Skin epidermis (tissue), 12 donors: Measurements from ENCODE around the gene KANK2.
A peak's percentile ranks its signal among the peaks of the same experiment; 100 is the strongest.
"Not testable (repeated sequence)": the region's sequence is repeated elsewhere in the genome, so short reads cannot be mapped to it uniquely, and the experiment has no call there.

Source experiments
- H3K27ac ChIP-seq, 21 experiments: fragments of 200-600 bp; sonication (generic) in 11 of 21; one replicate each; pipeline ENCODE4 v1.5.0; 2020; ENCODE audit warnings: mild to moderate bottlenecking in 3 of 21, inconsistent platforms in 2 of 21, moderate library complexity in 2 of 21
- H3K4me3 ChIP-seq, 7 experiments: fragments of 200-600 bp; sonication (generic) in 2 of 7; one replicate each; pipeline ENCODE4 v1.5.0; 2020; ENCODE audit warnings: inconsistent platforms in 2 of 7, mild to moderate bottlenecking in 2 of 7, moderate library complexity in 1 of 7

Gene KANK2

DNA sequence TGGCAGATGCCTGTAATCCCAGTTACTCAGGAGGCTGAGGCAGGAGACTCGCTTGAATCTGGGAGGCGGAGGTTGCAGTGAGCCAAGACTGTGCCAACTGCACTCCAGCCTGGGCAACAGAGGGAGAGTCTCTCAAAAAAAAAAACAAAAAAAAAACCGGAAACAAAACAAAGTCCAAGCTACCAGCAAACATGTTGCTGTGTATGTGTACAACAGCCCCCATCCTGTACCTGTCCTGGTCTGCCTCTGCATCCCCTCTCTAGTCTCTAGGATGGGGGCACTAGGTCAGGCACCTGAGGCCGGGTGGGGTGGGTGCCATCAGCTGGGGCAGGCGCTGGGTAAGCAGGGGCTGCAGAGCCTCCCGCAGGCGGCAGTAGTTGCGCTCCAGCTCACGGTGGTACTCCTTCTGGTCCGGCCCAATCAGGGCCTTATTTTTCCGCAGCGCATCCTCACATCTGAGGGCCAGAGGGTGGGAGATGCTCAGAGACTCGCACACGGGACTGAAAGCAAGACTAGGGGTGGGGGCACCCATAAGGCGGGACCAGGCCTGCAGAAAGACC, 2.8 kb upstream of the KANK2 start:
- Histone ChIP-seq H3K27ac (peak overlapping the region in 1 of 21 experiments; percentile 7), H3K4me3 (no peak overlapping the region)

DNA sequence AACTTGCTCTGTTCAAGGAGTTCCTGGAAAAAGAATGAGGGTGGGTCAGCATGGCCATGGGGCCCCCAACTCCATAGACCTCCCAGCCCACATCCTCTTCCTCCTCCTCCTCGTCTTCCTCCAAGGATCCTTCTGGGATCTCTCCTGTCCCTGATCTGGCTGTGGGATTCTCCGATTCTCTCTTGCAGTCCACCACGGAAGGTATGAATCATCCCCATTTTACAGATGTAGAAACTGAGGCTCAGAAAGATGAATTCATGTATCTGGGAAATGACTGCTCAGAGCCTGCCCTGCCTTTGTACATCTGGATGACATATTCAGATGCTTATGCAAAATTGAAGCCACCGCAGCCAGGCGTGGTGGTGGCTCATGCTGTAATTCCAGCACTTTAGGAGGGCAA, 2.2 kb upstream of the KANK2 start:
- H3K27ac ChIP-seq: peak overlapping the region in 1 of 21 experiments; percentile 20

DNA sequence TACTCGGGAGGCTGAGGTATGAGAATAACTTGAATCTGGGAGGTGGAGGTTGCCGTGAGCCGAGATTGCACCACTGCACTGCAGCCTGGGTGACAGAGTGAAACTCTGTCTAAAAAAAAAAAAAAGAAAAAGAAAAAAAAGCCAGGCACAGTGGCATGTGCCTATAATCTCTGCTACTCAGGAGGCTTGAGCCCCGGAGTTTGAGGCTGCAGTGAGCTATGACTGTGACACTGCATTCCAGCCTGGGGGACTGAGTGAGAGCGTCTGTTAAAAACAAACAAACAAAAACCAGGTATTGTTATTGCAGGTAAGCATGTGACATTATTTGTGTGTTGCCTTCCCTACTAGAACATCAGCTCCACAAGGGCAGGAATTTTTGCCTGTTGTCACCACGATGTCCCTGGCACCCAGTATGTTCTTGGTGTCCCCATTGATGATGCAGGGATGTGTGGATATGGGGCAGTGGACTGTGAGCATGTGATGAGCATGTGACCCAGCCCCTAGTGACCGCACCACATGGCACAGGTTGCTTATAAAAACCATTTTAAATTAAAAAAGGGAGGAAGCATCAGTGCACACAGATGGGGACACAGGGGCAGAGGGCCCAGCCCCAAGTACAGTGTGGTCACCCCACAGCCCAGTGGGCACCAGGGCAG, 1.6 kb upstream of the KANK2 start:
- Histone ChIP-seq H3K27ac (peak overlapping the region in 3 of 21 experiments; percentile 2 to 85 (median 80)), H3K4me3 (no peak overlapping the region)

More for the DNA sequence above, 2.2 kb upstream of the KANK2 start:
- no peak overlapping the region for H3K4me3 ChIP-seq

DNA sequence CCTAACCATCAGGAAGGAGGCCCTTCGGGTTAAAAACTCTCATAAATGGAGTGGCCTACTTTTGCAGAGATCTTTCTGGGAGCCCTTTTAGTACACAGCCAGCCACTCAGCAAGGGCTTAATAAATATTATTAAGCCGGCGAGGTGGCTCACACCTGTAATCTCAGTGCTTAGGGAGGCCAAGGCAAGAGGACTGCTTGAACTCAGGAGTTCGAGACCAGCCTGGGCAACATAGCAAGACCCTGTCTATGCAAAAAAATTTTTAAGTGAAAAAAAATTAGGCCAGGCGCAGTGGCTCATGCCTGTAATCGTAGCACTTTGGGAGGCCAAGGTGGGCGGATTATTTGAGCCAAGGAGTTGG, 810 bp upstream of the KANK2 start:
- H3K27ac ChIP-seq: peak overlapping the region in 11 of 21 experiments; percentile 2 to 85 (median 80)
- peak overlapping the region in 3 of 7 experiments; percentile 51 to 63 (median 55) for H3K4me3 ChIP-seq

DNA sequence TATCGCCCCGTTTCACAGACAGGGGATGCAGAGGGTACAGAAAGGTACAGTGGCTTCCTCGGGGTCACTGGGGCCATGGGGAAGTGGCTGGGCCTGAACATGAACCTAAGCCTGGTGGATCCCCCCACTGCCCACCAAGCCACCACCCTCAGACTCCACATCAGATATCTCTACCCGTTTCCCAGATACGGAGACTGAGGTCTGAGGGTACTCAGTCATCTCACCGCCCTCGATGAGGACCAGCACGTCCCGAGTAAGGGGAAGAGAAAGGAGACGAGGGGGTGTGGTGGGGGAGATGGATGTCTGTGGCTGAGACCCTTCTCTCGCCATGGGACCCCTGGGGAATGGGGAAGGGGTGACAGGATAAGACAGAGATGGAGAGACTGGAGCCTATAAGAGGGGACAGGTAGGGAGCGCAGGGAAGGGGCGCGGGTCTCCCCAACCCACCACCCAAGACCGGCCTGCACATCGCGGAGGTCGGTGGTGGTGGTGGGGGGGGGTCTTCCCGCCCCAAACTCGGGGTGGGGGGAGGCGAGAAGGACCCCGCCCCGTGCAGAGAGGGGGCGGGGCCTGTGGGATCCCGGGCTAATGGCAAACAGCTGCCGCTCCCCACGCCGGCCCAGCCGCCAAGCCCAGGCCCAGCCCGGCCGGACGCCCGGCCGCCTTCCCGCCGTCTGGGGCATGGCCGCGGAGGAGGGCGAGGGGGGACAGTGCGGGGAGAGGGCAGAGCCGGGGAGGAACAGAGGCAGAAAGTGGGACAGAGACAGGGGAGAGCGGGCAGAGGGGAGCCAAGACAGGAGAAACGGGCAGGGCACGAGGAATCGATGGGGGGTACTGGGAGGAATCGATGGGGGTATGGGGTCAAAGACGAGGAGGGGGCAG, 698 bp downstream of the KANK2 start:
- Histone ChIP-seq H3K27ac (peak overlapping the region in 20 of 21 experiments; percentile 29 to 85 (median 76)), H3K4me3 (peak overlapping the region; percentile 38 to 64 (median 55))

DNA sequence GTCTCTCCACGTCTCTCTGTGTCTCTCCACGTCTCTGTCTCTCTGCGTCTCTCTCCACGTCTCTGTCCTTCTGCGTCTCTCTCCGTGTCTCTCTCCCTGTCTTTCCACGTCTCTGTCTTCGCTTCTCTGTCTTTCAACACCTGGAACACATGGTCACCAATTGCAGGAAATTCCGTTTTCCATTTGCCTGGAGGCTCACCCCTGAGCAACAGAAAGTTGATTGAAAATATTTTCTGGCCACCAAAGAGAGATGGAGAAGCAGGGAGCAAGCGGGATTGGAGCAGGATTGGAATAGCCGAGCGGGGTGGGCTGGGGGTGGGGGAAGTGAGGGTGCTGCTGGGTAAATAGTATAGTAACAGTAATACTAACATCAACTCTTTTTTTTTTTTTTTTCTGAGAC, 1.7 kb downstream of the KANK2 start:
- H3K4me3 ChIP-seq: no peak overlapping the region
- H3K27ac ChIP-seq: peak overlapping the region in 8 of 21 experiments; percentile 0 to 74 (median 48)

DNA sequence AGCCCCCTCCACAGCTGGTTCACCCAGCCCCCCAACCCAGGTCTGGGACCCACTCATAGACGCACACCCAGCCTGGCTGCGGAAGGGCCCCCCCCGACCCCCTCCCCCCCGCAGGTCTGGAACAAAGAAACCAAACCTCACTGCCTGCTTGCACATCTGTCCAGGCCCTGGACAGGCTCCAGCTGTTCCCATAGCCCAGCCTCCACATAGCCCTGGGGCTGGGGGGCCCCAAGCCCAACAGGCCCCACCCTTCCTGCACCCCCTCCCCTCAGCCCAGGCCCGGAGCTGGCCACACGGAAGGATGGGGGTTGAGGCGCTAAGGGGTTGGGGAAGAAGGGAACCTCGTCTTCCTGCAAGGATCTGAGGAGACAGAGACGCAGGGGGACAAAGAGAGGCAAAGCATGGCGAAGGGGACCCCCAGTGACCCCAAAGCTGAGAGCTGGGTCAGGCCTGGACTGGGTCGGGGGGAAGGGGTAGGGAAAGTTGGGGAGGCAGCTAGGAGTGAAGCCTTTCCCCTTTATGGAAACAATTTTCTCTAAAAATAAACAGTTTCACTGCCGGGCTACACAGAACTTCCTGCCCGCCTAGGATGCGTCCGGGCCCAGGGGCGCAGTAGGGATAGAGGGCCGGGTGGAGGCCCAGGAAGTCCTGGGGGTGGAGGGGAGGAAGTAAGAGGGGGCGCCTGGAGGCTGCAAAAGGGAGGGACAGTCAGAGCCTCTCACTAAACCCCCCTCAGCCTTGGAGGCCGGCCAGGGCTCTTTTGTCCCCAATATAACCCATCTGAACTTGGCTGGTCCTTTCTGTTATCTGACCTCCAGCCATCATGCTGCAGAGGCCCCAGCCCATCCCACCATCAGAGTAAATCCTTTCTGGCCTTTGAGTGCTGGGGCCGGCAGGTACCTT, 2.4 kb downstream of the KANK2 start:
- peak overlapping the region in 16 of 21 experiments; percentile 0 to 74 (median 37) for H3K27ac ChIP-seq
- H3K4me3 ChIP-seq: no peak overlapping the region

DNA sequence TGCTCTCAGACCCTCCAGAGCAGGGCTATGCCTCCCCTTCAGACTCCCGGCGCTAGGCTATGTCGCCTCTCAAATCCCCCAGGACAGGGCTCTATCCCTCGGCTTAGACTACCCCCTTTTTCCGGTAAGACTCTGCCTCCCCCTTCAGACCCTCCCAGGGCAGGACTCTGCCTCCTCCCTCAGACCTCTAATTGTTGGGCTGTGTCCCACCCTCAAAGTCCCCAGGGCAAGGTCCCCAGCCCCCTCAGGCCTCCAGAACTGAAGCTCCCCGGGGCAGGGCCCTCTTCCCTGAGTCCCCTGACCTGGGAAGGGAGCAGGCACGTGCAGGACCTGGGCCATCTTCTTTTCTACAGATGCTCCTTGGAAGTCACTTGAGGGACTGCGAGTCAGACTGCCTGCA, 3.2 kb downstream of the KANK2 start:
- H3K4me3 ChIP-seq: no peak overlapping the region
- H3K27ac ChIP-seq: peak overlapping the region in 12 of 21 experiments; percentile 5 to 74 (median 52)

DNA sequence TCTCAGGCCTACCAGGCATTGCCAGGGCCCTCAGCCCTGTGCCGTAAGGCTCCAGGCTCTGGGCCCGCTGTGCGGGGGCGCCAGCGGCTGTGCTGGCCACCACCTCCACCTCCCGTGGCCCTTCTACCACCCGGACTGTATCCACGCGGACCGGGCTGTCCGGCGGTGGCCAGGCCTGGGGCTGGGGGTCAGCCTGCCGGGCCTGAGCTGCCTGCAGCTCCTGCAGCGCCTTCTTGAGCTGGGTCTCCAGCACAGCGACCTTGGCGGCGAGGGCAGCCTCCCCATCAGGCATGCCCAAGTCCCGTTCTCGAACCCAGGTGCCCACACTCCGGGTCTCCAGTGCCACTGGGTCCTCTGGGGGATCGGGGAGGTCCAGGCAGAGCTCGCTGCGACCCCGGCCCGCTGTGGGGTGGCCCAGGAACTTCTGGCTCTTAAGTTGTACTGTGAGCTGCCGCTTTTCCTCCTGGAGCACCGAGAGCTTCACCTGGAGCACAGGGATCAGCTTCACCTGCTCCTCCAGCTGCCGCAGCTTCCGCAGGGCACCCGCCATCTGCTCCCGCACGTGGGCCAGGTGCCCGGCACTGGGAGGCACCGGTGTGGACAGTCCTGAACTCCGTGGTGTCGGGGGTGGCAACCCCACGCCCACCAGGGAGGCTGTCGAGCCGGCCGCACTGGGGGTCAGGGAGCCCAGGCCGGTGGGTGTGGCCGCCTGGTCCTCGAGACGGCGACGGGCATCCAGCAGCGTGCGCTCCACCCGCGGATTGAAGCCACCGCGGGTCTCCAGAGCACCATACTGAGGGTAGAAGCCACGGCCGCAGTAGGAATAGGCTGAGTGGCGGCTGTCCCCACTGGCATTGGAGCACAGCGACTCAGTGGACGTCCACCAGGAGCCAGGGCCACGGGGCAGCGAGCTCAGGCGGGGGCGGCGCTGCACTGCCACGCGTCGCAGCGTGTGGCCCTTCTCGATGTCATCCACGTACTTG, 4.1 kb downstream of the KANK2 start:
- Histone ChIP-seq H3K27ac (peak overlapping the region in 4 of 21 experiments; percentile 10 to 70 (median 52)), H3K4me3 (no peak overlapping the region)

DNA sequence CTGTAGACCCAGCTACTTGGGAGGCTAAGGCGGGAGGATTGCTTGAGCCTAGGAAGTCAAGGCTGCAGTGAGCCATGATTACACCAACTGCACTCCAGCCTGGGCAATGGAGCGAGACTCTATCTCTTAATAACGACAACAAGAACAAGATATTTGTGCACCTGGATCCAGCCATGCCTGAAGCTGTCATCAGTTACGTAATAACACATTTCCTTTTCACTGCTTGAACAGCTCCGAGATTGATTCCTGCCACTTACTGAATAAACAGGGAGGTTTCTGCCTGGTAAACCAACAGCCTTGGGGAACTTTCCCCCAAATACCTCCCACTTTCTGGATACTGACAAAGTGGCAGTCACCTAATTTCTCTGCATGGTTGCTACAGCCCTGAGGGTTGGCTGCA, 5.4 kb downstream of the KANK2 start:
- no peak overlapping the region for H3K4me3 ChIP-seq

DNA sequence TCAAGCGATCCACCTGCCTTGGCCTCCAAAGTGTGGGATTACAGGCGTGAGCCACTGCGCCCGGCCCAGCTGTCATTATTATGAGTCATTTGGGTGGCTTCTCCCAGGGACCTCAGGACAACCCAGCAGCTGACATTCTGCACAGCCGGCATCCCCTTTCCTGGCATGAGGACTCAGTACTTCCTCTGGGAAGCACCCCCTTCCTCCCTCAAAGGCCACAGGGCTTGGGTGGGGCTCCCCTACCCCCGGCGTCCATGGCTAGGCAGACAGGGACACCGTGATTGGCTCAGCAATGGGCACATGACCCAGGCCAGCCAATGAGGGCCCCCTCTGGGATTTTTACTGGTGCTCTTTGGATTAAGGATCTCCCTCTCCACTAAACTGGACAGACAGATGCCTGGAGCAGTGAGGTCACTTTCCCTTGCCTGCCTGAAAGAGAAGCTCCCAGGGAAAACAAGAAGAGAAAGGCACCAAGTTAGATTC, 6.0 kb downstream of the KANK2 start:
- Histone ChIP-seq H3K27ac (peak overlapping the region in 8 of 21 experiments; percentile 8 to 69 (median 31)), H3K4me3 (no peak overlapping the region)

More for the DNA sequence above, 5.4 kb downstream of the KANK2 start:
- H3K27ac ChIP-seq: peak overlapping the region in 7 of 21 experiments; percentile 23 to 69 (median 32)

DNA sequence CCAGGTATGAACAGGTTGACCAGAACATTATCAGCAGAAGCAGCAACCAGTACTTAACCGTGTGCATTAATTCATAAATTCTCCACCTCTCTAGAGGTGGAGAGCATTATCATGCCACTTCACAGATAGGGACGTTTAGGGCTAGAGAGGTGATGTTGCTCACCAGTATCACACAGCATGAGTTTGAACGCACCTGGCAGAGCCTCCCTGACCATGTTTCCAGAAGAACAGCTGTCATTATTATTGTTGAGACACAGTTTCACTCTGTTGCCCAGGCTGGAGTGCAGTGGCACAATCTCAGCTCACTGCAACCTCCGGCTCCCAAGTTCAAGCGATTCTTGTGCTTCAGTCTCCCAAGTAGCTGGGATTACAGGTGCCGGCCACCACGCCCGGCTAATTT, 6.8 kb downstream of the KANK2 start:
- H3K4me3 ChIP-seq: no peak overlapping the region
- H3K27ac ChIP-seq: peak overlapping the region in 1 of 21 experiments; percentile 59

DNA sequence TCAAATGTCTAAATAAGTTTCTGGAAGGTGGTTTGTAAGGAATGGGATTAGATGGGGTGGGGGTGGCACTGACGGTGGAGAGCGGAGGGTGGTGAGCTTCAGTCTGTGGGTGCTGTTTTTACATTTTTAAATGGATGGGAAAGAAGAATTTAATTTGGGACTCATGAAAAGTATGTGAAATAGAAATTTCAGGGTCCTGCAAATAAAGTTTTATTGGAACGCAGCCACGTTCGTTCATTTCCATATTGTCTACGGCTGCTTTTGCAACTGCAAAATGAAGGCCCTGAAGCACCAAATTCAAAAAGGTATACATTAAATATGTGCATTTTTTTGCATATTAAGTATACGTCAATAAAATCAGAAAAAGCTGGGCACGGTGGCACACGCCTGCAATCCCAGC, 9.9 kb downstream of the KANK2 start:
- no peak overlapping the region for H3K4me3 ChIP-seq
- no peak overlapping the region for H3K27ac ChIP-seq

DNA sequence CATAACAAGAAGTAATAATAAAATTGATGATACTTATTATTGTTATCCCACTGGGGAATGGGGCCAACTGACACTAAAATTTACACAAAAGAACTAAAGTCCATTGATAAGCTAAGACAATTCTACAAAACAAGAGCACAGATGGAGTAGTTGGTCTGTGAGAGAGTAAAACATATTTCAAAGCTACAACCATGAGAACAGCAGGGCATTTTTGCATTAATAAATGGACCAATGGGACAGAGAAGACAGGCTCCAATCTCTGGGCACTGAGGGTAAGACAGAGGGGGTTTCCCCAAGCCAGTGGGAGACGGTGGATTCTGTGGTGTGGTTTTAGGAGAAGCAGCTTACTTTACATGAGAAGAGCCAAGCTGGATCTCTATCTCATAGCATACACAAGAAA, 14.4 kb downstream of the KANK2 start:
- Histone ChIP-seq H3K27ac (no peak overlapping the region), H3K4me3 (no peak overlapping the region)

DNA sequence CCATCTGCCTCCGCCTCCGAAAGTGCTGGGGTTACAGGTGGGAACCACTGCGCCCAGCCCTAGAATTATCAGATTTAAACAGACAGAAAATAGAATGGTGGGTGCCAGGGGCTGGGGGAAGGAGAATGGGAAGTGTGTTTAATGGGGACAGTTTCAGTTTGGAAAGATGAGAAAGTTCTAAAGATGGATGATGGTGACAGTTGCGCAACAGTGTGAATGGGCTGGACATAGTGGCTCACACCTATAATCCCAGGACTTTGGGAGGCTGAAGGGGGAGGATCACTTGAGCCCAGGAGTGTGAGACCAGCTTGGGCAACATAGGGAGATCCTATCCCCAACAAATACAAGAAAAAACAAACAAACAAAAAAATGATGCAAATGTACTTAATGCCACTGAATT, 15.9 kb downstream of the KANK2 start:
- H3K27ac ChIP-seq: no peak overlapping the region

DNA sequence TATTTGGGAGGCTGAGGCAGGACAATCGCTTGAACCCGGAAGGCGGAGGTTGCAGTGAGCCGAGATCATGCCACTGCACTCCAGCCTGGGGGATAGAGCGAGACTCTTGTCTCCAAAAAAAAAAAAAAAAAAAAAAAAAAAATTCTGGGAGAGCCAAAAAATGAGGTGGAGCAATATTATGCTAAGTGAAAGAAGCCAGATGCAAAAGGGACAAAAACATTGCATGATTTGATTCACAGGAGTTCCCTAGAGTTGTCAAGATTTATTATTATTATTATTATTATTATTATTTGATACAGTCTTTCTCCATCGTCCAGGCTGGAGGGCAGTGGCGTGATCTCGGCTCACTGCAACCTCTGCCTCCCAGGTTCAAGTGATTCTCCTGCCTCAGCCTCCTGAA, 16.4 kb downstream of the KANK2 start:
- H3K4me3 ChIP-seq: not testable (repeated sequence)
- H3K27ac ChIP-seq: peak overlapping the region in 3 of 21 experiments; percentile 18 to 54 (median 27)

More for the DNA sequence above, 15.9 kb downstream of the KANK2 start:
- H3K4me3 ChIP-seq: no peak overlapping the region

DNA sequence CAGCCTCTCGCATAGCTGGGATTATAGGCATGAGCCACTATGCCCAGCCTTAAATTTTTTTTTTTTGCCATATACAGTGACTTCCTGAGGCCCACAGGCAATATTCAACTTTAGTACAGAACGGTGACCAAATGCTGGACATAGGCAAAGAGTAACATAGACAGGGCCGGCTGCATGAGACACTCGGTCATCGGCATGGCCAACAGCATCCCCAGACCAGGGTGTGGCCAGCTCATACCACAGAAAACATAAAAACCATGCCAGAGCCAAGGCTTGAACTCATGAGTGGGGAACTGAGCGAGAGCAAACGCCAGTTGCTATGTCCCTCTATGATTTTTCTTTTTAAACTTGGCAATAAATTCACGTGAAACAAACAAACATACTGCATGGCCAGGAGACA, 17.0 kb downstream of the KANK2 start:
- peak overlapping the region in 8 of 21 experiments; percentile 10 to 61 (median 38) for H3K27ac ChIP-seq
- H3K4me3 ChIP-seq: no peak overlapping the region

DNA sequence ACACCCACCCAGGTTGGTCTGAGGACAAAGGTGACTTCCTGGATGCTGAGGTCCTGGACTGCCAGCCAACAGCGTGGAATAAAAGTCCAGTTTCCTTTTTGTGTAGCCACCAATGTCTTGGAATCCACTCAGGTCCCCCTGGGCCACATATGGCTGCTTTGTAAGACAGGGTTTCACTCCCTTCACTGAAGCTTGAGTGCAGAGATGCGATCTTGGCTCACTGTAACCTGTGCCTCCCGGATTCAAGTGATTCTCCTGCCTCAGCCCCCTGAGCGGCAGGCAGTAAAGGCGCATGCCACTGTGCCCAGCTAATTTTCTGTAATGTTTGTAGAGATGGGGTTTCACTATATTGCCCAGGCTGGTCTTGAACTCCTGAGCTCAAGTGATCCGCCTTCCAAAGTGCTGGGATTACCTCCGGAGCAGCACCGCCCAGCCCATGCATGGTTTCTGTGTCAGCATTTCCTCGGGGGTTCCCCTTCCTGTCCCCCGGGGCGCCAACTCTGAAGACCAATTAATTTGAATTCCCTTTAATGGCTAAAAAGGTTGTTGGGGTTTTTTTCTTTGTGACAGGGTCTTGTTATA, 17.5 kb downstream of the KANK2 start:
- H3K4me3 ChIP-seq: no peak overlapping the region
- peak overlapping the region in 6 of 21 experiments; percentile 10 to 61 (median 38) for H3K27ac ChIP-seq
